Amygdala (tissue), 56 donors: ENCODE measurements around the gene ACO2.

Experiments
- DNase-seq, 56 donors: peaks; one replicate each; lab custom pipeline; 2025; lab: John Stamatoyannopoulos, UW

The ACO2 gene

DNA sequence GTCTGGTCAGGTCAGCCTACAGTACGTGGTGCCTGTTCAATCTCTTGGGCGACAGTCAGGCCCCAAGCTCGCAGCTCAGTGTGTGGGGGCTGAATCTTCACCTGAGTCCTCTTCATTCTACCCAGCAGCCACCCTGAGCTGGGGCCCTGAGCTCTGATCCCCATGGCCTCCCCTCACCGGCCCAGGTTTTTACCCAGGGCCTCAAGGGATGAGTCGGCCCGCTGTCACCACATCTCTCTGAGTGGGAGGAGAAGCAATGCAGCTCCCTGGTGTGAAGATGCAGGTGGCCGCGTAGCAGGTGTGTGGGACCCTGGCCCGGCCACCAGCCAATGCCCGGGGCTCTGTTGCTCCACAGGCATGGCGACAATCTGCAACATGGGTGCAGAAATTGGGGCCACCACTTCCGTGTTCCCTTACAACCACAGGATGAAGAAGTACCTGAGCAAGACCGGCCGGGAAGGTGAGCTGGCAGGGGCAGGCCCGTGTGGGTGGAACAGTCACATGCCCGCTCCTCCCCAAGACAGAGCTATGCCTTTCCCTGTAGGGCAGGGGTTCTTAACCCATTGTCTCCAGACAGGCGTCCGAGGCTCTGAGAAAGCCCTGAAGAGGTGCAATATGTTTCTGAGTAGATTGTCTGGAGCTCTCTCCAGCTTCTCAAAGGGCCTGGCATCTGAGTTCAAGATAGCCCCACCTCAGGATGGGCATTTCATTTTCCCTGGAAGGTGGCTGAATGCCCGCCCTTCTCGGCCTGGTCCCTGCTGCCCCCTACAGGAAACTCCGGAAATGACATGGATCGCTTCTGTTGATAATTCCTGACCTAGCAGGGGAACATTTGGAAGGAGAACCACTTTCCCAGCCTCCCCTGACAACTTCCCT, 48.5 kb downstream of the ACO2 start:
- DNase-seq: peak in 53 of 56 donors; percentile 33 to 93 (median 68)

DNA sequence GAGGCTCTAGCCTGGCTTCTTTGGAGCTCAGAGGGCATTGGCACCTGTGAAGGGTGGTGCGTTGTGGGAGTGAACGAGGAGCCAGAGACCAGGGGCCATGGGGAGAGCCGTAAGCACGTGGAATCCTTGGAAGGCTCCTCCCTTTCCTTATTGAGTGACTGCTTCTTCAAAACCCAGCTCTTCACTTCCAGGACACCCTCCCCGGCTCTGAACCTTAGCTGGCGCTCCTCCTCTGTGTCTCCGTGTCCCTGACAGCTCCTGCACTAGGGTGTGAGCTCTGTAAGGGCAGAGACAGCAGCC, 49.1 kb downstream of the ACO2 start:
- no peak for DNase-seq

DNA sequence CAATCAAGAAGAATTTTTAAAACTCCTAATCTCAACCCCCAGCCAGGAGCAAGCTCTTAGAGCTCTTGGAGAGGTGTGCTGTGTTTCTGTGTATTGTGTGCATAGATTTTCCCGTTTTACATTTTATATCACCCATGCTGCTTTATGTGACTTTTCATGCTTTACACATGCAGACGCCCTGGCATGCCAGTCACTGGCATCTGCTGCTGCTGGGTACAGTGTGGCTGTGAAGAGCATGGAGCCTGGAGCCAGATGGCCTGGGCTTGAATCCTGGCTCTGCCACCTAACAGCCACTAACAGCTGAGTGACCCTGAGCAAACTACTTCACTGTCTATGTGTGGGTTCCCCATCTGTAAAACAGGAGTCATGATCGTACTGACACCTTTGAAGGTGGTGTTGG, 52.2 kb downstream of the ACO2 start:
- DNase-seq: no peak

DNA sequence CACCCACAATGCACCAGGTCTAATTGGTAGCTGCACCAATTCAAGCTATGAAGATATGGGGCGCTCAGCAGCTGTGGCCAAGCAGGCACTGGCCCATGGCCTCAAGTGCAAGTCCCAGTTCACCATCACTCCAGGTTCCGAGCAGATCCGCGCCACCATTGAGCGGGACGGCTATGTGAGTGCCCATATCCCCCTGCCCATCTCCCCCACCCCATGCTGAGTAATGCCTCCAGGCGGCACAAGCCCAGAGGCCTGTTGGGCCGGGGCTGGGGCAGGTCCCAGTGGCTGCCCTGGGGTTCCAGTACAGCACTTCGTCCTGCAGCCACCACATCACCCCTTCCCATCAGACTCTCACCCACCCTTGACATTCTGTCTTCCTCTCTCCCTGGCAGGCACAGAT, 53.9 kb downstream of the ACO2 start:
- no peak for DNase-seq

DNA sequence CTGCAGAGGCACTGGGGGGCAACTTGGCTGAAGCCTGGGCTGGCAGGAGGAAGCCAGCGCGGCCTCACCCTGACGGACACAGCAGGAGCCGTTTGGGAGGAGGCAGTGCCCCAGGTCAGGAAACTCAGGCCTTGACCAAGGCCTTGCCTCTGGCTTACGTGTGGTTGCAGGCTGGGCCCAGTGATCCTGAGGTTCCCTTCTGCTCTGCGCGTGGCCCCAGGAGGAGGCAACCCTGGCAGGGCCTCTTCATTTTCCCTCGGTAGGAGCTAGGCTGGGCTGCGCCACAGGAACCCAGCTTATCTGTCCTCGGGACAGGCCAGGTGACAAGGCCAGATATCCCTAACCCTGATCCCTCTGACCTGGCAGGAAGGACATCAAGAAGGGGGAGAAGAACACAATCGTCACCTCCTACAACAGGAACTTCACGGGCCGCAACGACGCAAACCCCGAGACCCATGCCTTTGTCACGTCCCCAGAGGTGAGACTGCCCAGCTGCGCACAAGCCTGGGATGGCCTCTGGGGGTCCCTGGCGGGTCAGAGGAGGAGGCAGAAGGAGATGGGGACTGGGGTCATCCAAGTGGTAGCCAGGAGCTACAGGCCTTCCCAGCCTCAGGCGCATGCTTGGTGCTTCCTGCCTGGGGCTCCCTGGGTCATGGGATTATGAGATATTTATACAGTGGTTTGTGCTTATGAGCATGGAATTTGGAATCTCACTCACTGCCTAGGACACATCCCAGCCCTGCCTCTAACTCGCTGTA, 54.7 kb downstream of the ACO2 start:
- no peak for DNase-seq

DNA sequence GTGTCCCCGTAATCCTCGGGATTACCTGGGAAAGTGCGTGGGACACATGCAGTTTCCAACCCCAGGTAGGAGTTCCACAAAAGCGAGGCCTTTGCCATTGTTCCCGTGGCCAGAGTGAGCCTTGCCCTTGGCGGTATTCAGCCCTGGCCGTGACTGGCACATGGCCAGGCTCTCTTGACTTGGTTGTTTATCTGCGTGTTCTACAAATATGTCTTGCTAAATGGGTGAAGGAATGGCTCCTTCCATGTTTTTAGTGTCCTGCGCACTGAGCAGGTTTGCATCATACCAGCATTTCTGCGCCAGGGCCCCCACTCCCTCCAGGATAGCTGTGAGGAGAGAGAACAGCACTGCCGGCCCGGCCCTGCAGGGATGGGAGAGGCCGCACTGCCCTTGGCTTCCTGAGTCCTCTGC, 55.3 kb downstream of the ACO2 start:
- DNase-seq: peak in 11 of 56 donors; percentile 22 to 58 (median 42)

DNA sequence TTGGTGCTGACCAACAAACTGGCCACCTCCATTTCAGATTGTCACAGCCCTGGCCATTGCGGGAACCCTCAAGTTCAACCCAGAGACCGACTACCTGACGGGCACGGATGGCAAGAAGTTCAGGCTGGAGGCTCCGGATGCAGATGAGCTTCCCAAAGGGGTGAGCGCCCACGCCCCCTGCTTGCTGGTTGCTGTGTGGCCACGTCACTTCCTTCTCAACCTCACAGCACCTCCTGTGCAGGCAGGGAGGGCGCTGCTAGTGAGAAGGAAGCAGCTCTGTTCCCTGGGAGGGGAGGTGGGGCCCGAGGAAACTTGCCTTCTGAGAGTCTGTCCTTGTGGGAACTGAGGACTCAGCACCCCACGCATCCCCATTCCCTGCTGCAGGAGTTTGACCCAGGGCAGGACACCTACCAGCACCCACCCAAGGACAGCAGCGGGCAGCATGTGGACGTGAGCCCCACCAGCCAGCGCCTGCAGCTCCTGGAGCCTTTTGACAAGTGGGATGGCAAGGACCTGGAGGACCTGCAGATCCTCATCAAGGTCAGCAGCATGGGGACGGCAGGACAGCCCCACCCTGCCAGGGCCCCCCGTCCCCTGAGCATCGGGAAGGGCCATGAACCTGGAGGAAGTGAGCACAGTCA, 56.0 kb downstream of the ACO2 start:
- peak in 3 of 56 donors; percentile 19 to 31 (median 28) for DNase-seq

DNA sequence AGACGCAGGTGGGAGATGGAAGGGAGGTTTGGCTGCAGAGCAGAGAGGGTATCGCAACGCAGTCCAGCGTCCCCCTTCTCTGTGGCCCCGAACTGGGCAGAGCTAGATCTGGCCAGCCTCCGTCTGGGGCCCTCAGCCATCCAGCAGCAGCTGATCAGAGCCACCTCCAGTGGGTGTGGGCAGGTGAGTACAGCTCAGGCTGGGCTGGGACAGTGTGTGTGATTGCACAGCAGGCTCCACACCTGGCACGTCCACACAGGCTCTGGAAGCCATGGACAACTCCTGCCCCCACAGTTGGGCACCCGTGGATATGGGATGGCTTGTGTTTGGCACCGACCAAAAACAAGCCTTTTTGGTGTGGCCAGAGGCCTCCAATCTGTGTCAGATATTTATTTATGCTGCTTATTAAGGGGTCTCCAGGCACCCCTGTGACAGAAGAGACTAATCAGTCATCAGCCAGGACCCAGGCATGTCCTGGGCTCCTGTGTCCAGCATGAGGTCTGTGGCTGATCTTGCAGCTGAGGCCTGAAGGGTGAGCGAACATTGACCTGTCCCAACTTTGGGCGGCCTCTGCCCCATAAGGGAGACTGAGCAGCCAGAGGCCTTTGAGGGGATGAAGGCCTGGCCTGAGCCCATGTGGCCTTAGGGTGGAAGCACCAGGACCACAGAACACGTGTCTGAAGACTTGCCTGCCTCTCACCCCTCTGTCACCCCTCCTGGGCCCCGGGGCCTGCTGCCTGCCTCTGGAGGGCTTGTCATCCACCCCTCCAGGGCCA, 56.7 kb downstream of the ACO2 start:
- no peak for DNase-seq

DNA sequence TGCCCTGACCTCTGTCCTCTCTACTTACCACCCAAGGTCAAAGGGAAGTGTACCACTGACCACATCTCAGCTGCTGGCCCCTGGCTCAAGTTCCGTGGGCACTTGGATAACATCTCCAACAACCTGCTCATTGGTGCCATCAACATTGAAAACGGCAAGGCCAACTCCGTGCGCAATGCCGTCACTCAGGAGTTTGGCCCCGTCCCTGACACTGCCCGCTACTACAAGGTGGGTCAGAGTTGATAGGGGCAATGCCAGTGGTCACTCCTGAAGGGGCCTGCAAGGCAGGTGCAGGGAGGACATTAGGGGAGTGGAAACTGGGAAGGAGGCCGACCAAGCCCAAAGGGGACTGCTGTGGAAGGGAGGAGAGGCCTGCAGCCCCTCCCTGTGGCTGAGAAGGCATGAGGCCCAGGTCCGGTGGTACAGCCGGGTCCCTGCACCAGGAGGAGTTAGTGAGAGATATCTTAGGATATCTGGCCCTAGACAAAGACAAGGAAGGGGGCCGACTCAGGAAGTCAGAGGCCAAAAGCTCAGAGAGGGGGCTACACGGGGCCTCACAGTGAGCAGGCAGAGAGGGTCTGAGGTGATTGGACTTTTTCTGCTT, 57.4 kb downstream of the ACO2 start:
- no peak for DNase-seq

DNA sequence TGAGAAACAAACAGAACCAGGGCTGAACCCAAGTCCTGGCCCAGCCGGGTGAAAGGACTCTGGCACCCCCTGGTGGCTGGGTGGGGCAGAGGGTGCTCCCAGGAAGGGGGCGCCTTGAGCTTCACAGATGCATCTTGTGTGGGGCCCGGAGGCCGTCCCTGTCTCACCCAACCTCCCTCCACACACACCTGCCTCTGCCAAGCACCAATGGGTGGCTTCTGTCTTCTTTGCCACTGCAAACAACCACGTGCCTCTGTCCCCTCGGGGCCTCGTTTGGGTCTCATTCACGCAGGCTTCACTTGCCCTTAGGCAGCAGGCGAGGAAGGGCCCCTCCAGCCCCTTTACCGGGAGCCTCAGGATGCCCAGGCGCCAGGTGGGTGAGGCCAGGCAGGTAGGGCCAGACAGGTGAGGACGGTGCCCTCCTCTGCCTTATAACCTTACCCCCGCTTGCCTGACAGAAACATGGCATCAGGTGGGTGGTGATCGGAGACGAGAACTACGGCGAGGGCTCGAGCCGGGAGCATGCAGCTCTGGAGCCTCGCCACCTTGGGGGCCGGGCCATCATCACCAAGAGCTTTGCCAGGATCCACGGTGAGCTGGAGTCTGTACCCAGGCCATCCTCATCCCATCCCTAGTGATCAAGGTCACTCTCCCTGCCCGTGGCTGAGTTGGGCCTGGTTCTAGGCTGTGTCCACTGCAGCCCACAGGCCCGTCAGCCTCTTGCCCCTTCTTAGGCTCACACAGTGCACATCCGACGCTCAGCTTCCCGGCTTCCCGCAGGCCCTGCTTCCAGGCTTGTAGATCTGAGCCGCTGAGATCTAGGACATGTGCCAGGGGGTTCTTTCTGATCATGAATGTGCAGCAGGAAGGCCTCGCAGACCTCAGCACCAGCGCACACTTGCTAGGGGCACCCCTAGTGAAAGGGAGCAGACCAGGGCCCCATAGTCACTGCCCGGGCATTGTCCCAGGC, 58.2 kb downstream of the ACO2 start:
- DNase-seq: peak in 26 of 56 donors; percentile 20 to 70 (median 40)

DNA sequence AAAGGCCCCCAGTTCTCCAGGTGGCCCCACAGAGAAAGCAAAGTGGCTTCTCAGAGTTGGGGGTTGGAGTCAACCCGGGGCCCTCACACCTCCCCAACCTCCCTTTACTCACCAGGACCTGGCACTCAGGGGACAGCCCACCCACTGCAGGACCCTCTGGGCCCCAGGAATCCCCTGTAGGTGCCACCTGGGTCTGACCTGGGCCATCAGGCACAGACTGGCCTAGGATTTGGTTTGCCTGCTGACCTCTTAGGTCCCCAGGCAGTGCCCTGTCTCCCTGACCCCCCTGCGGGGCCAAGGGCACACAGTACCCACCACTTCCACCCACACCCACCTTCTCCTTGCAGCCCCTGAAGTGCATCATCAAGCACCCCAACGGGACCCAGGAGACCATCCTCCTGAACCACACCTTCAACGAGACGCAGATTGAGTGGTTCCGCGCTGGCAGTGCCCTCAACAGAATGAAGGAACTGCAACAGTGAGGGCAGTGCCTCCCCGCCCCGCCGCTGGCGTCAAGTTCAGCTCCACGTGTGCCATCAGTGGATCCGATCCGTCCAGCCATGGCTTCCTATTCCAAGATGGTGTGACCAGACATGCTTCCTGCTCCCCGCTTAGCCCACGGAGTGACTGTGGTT, 59.3 kb downstream of the ACO2 start:
- no peak for DNase-seq

DNA sequence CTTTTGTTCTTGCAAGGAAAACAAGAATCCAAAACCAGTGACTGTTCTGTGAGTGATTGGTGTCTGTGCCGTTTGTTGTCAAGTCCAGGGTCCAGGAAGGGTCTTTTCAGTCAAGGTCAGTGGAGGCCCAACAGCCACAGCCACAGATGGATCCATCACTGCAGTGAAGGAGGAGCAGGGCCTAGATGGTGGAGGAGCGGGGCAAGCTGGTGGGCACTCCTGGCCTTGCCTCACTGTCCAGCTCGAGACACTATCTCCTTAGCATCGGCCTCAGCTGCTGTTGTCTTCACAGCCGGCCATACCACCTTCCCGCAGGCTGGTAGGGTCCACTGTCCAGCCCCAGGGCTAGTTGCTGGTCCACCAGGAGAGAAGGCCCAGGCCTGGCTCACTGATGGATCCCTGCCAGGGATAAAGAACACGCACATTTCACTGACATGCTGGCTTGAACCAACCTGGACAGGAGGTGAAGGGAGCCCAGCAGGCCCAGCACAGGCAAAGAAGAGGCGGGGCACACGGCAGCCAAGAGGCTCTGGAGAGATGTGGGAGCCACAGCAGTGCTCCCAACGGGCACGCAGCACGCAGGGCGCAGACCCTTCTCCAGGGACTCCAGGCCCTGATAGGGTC, 60.1 kb downstream of the ACO2 start:
- no peak for DNase-seq

DNA sequence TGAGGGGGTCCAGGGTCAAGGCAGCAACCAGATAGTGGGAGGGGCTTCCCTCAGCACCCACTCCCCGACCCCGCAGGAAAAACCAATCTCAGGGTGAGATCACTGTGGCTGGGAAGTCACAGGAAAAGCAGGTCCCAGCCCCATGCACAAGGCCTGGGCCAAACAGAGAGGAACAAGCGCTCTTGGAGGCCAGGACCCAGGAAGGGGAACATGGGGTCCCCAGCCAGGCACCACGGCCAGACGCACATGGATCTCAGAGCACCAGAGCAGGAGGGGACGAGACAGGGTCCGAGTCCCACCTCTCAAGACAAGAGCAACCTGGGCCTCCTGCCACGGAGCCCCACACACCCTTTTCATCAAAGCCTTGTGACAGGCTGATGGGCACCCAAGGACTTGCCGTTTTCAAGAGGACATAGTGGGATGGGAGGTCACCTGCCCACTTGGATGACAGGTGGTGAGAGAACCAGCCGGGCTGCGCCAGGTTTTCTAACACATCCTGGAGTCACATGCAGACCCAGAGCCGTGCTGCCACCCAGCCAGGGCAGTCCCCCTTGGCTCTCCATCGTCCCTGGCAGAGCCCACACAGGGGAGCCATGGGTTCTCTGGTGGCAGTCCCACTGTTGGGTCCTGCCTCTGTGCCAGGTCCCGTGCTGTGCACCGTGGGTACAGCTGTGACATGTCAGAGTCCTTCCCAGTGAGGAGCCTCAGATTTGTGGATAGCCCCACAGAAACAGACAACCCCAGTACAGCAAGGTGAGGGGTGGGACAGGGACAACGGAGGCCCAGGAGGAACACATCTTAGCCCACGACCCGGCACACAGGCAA, 62.2 kb downstream of the ACO2 start:
- DNase-seq: no peak

DNA sequence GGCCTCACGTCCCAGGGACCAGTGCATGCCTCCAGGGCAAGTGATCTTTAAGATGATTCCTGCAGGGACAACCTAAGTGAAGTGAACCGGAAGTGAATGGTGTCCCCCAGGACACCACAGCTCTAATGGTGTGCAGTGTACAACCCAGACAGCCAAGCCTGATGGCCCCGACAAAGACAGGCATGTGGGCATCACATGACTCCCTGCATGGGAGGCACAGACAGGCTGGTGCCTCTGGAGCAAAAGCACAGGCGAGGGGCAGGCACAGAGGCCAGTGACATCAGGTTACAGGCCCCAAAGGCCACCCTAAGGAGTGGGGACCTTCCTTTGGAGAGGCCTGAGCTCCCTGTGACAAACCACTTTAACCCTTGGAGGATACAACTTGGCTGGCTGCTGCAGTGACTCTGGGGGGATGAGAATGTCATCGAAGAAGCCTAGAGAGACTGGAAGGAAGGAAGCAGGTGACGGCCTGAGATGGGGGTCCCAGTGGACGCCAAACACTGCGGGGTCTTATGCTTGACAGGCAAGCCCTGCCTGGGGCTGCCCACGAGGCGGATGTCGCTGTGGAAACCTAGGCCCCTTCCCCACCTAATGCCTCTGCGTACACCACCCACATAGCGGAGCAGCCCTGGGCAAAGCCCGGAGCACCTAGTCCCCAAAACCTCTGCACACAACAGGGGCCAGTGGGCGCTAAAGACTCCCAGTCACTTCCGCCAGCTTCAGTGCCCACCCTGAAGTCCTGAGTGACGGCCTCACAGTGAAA, 63.0 kb downstream of the ACO2 start:
- DNase-seq: peak in 3 of 56 donors; percentile 22 to 29 (median 27)

DNA sequence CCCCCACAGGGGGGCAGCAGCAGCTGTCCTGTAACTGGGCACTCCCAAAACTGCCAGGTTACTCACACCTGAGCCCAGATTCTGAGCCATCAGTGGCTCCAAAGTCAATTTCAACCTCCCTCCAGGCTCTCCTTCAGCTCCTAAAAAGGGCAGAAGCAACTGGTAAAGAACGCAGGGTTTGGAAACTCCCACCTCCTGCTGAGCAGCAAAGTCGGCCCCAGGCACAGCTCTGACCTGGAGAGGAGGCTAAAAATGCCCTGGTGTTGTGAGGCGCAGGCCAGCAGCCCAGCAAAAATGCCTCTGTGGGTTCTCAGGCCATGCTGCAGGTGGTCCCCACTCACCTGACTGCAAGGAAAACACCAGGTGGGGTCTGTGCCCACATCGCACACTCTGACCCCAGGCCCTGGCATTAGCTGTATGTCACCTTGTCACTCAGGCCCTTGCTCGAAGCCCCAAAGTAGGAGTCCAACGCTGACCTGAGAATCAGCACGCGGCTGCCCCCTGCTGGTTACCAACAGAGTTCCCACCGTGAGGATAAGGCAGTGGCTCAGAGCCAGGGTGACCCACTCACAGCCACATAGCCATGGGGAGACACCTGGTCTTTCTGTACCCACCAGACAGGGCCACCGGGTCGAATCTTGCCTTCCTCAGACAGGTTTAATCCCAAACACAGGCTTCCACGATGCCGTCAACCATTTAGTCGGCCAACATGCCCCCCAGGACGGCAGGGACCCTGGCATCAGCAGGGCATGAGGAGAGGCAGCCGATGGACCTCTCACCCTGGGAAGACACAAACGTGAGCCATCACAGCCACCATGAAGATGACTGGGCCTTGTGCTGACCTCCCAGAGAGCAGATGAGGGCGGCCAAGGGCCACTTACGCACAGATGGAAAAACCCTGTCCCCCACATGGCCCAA, 64.2 kb downstream of the ACO2 start:
- DNase-seq: peak in 37 of 56 donors; percentile 17 to 80 (median 45)
